ENCODE data around the gene SLC22A7.
"Not testable (repeated sequence)": the region's sequence is repeated elsewhere in the genome, so short reads cannot be mapped to it uniquely, and the experiment has no call there.

Gene SLC22A7

DNA sequence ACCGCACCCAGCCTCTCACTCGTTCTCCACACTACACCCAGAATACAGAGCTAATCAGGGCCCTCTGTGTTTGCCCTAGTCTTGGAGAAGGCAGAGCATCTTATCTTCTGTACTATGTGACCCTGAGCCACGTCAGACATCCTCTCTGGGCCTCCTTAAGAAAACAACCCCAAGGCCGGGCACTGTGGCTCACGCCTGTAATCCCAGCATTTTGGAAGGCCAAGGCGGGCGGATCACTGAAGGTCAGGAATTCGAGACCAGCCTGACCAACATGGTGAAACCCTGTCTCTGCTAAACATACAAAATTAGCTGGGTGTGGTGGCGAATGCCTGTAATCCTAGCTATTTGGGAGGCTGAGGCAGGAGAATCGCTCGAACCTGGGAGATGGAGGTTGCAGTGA is 4.9 kb downstream of the SLC22A7 start:
- not testable (repeated sequence) for DNase-seq

DNA sequence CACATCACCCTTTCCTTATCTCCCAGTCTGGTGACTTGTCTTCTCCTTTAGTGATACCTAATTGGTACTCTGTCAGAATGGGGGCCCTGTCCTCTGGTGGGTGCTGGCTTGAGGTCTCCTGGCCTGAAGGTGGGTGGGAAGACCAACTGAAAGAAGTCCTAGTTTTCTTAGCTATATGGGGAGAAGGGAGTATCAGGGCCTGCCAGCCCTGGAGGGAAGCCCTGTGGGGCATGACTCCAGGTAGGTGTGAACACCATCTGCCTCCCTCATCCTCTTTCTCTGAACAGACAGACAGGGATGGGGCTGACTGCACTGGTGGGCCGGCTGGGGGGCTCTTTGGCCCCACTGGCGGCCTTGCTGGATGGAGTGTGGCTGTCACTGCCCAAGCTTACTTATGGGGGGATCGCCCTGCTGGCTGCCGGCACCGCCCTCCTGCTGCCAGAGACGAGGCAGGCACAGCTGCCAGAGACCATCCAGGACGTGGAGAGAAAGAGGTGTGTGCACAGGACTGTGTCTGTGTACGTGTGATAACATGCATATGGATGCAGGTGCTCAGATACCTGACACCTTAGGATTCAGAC is 5.8 kb downstream of the SLC22A7 start:
- DNase-seq, result no peak

DNA sequence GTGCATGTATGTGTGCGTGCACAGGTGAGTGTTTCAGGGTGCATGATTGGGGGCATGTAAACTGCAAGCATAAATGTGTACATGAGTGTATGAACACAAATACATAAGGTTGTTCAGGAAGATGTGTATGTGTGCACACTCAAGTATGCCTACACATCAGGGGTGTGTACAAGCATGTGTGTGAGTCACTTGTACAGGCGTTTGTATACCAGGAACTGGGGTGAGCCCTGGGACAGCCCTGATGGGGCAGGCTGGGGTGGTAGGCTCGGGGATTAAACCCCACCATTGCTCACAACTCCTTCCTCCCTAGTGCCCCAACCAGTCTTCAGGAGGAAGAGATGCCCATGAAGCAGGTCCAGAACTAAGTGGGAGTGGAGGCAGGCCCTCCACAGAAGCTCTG is 6.3 kb downstream of the SLC22A7 start:
- DNase-seq, result no peak

DNA sequence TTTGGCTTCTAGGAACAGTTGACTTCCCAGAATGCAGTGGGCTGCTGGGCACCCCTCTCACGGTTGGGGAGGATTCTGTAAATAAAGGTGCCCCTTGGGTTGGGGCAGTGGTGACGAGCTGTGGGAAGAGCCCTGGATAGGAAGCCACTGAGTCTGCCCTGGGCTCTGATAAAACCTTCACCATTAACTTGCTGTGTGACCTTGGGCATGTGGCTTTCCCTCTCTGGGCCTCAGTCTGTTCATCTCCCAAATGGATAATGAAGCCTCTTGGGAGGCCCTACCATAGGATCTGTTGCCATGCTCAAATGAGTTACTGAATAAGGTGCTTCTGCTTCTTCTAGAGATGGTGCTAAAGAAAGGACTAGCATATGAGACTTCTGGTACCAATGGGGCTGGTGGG is 6.8 kb downstream of the SLC22A7 start:
- DNase-seq, result no peak

DNA sequence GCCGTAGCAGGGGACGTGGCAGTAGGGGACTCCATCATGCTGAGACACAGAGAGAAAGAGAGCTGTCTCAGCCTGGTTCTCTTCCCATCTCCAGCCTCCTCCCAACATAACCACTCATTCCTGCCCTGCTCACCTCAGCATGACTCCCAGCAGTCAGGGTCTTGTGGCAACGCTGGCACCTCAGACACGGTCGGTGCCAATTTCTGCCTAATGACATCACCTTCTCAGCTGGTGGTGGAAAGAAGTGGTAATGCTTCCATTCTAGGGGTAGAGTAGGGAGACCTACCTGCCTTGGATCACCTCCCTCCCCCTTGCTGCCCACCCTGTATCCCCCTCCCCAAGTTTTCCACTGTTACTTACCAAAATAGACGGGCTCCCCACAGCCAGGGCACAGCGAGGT is 8.0 kb downstream of the SLC22A7 start:
- no peak for DNase-seq

DNA sequence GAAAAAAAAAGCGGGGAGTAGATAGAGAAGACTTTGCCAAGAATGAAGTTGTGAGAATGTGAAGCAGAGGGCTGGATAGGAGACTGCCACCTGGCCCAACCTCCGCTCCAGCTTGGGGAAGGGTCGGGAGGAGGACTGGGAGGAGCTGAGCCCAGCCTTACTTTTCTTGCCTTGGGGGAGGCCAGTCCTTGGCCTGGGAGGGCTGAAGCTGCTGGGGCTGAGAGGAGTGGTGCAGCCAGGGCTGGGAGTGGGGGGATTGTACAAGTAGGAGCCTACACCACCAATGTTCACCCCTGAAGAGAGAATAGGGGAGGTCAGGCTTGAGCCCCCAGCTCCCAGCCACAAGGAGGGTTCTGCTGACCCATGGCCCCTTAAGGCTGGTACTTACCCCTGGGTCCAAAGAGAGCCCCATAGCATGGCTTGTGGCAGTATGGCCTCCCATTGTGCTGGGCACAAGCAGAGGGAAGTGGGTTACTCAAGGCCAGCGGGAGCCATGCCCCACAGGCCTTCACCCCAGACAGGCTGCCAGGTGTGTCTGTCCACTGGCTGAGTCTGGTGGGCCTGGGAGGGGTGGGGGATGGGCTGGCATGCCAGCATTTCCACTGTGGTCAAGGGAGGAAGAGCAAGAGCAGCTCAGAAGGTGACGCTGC is 9.5 kb downstream of the SLC22A7 start:
- no peak for DNase-seq

DNA sequence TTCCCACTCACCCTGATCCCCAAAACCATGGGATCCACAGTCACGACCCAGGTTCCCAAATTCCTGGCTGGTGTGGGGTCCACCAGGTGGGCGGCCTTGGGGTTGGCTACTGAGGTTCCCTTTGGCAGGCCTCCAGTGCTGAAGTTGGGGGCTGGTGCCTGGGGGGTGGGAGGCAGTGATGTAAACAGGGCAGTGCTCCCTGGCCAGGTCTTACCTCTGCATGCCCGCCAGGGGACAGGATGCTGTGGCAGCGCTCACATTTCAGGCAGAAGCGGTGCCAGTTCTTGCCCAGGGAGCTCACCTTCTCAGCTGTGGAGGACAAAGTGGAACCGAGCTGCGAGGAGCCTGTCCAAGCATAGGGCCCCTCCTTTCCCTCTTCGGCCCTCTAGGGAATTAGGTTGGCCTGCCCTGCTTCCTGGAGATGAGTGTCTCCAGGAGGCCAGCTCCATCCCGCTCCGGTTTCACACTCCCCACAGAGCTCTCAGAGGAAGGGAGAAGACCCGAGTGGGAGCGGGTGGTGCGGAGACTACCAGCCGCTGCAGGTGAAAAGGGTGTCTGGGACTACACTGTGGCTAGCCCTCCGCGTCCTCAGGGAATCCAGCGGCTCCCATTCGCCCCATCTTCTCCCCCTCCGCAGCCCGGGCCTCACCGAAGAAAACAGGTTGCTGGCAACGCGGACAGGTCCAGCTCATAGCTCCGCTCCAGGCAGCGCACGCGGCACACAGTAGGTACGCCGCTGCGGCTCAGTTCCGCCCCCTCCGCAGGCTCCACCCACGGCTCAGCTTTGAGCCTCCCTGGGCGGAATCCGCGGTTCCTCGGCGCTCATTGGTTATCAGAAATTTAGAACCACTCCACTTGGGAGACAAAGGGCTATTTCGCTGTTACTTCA is 10.3 kb downstream of the SLC22A7 start, which contains the start of gene CRIP3:
Gene CRIP3, minus strand, starts transcription at position 726 of the 889 bp plus-strand sequence. Its CDS starts 34 bp downstream, at position 692.
- no peak for DNase-seq

DNA sequence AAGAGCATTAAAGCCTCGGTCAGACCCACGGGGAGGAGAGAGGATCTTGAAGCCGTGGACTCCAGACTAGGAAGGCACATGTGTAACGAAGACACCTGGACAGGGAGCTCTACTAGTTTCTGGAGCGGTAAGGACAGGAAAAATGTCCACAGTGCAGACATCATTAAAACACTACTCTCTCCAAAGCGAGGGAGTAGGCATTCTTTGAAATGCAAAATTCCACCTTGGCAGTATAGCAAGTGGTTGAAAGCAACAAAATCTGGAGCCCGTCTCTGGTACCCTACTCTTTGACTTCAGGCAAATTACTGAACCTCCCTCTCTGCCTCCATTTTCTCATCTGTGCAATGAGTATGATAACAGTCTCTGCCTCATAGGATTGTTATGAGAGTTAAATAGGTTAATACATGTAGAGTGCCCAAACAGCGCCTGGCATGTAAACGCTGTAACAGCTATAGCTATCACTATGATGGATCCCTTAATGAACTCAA is 11.0 kb downstream of the SLC22A7 start:
- DNase-seq, result no peak

DNA sequence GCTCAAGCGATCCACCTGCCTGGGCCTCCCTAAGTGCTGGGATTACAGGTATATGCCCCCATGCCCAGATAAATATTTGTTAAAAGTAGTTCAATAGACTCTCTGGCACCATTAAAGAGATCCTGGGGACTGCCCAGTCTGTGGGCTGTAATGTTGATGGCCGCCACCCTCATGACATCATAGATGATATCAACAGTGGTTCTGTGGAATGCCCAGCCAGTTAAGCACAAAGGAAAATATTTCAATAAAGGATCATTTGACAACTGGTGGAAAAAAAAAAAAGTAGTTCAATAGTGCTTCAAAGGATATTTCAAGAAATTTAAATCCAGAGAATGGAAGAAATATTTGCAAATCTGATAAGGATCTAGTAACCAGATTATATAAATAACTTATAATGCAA is 12.1 kb downstream of the SLC22A7 start:
- DNase-seq, result no peak

DNA sequence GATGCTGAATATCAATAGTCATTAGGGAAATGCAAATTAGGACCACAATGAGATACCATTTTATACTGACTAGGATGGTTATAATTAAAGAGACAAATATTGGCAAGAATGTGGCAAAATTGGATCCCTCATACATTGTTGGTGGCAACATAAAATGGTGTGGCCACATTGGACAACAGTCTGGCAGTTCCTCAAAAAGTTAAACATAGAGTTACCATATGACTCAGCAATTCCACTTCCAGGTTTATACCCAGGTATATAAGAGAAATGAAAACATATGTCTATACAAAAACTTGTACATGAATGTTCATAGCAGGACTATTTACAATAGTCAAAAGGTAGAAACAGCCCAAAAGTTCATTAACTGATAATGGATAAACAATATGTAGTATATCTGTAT is 12.6 kb downstream of the SLC22A7 start:
- DNase-seq, result no peak

DNA sequence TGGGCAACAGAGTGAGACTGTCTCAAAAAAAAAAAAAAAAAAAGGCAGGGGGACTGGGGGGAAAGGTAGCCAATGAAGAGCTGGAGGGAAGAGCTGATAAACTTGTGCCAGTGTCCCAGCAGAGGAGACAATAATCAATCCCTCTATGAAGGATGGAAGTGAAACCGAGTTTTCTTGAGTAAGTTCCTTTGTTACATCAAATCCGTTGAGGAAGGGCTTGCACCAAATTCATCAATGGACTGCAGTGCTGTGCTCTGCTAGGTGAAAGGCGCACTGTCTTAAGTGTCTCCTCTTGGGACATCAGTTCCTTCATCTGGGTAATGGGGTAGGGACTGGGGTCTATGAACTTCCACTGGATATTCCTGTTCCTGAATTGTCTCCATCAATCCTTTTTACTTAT is 13.6 kb downstream of the SLC22A7 start:
- no peak for DNase-seq

DNA sequence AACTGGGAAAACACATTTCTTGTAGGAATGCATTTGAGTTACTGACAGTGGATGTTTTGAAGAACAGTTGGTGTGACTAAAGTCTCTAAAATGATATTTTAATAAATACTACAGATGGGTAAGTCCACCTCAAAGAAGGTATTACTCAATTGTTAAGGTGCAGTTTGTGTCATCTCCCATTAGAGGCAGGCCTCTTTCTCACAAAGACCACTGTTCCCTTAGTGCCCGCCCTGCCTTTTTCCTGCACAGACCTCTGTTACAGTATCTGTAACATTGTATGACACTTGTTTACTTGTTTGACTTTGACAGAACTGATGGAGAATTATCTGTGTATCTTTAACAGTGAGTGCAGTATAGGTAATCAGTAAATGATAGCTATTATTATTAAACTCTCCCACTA is 15.8 kb downstream of the SLC22A7 start:
- no peak for DNase-seq

DNA sequence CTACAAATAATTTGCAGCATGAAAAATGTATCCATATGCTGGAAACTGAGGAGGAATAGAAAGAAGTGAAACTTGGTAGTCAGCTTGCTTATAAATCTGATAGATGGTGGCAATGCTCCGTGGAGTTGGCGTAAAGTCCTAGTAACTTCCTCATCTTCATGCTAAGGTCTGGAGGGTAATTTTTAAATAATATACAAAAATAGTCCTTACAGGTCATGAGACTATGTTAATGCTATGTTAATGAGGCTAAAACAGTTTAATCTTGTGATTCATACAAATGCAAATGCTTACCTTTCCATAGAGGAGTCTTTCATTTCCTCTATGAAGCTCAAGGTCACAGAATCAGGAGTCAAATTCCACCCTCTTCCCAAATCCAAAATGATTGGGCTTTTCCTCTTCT is 20.0 kb downstream of the SLC22A7 start:
- no peak for DNase-seq

DNA sequence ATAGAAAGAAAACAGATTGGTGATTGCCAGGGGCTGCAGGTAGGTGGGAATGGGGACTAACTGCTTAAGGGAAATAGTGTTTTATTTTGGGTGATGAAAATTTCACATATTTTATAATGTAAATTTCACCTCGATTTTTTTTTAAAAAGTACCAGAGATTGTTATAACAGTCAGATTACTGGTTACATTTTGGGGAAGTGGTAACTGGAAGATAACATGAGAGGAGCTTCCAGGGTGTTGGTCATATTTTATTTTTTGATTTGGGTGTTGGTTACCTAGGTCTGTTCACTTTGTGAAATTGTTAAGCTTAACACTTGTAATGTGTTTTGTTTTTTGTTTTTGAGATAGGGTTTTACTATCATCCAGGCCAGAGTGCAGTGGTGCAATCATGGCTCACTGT is 27.8 kb downstream of the SLC22A7 start:
- no peak for DNase-seq

DNA sequence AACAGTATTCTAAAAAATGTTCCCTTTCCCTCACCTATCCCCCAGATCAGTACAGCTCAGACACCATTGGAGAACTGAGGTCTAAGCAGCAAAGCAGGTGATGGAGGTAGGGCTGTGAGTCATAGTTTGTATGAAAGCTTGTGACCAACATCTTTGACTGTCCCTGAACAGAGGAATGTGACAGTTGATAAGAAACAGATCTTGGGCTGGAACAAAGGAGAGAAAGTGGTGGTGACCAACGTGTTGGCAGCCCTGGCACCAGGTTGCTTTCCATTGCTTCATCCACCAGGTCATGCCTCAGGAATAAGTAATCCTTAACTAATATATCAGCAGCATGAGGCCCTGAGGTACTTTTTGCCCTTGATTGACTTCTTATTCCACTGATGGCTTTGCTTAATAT is 30.5 kb downstream of the SLC22A7 start:
- no peak for DNase-seq

DNA sequence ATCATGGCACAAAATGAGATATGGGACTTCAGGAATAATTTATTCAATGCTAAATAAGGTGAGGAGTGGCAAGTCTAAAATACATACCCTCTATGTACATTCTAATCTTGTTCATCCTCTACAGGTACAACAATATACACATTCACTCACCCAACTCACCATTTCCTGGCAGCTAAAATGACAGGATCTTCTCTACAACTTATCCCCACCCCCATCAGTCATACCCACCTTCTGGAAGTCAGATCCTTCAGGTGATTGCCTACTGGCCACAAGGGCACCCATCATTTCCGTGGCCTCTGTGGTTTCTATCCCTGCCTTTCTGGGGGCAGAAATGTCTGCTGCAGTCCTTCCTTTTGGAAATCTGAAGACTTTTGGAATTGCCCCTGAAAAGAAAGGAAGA is 33.4 kb downstream of the SLC22A7 start:
- DNase-seq, result no peak

DNA sequence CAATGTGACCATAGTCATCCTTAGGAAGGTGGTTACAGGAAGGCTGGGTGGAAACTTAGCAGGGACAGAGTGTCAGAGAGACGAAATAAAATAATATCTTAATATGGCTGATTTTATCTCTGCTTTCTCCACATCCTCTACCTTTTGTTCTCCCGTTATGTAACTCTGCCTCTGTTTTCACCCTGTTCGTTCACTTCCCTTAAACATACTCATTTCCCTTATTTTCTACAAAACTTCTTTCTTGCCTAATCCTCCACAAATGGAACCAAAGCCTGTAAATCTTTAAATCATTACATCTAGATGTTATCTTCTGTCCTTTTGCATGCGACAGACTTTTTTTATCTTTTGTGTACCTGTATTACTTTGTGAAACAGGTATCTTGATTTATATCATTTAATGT is 33.8 kb downstream of the SLC22A7 start:
- no peak for DNase-seq

DNA sequence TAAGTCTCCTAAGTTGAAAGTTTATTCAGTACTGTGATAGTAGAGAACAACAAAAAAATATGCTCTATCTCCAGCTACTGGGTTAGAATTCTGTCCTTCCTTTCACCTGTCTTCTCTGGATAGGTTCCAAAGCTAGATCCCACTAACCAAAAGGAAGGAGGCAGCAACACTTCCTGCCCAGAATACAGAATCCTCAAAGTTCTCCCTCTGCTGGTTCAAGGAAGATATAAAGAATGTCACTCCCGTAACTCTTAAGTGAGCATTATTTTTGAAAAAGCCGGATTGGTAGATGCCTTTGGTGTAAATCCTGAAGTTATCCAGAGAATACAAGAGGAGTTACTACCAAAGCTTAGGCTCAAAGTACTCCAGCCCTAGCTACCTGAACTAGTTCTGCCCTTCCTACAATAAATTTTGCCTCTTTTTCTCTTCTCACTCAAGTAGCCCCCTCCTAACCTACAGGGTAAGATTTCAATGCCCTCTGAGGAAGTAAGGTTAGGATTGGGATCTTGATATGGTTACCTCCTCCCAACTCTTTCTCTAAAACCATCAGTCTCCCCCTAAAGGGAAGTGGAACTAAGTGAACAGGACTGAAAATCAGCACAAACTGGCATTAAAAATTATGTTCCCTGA is 36.5 kb downstream of the SLC22A7 start:
- no peak for DNase-seq

DNA sequence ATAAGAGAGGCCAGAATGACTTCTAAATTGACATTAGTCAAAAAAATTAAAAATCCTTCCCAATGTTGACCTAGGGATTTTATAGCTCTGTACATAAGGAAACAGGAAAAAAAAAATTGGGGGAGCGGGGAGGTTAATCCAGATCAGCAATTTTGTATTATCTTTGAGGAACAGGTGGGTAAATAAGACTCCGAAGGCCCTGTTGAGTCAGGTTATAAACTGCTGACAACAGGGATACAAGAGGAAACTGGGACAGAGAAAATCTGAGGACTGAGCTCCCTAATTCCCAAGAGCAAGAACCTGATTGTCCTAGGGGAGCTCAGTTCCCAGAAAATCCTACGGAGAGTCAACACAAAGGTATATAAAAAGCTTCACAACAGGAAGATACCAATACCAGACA is 37.4 kb downstream of the SLC22A7 start:
- DNase-seq, result no peak

DNA sequence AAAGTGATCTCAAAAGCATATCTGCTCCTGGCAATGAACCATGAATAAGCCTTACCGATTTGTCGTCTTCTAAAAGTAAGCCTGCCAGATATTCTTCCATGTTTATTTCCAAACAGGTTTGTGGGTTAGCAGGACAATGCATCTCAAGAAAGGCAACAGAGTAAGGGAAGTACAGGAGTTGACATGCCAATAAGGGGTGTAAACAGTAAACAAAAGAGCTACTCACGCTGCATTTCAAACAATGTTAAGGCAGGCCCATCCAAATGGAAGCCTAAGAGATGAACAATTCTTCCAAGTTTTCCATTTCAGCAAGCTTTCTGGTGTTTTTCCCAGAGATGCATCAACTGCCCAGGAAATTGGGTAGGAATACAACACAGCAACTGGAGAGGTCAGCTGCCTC is 38.3 kb downstream of the SLC22A7 start:
- no peak for DNase-seq

DNA sequence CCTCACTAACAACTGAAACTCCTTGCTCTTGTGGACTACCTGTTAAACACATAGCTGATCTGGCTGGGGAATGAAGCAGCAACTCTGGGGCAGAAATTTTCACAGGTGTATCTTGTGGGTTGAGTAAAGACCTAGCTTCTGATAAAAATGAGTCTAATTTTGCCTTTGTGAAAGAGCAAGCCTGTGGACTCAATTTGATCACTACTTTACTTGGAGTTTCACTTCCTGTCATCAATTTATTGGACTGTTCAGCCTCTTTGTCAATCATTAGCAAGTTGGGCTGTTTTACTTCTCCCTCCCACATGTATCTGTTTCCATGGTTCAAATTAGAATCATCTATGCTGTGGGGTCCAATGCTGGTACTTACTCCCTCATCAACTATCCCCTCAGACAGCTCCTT is 40.2 kb downstream of the SLC22A7 start:
- no peak for DNase-seq

DNA sequence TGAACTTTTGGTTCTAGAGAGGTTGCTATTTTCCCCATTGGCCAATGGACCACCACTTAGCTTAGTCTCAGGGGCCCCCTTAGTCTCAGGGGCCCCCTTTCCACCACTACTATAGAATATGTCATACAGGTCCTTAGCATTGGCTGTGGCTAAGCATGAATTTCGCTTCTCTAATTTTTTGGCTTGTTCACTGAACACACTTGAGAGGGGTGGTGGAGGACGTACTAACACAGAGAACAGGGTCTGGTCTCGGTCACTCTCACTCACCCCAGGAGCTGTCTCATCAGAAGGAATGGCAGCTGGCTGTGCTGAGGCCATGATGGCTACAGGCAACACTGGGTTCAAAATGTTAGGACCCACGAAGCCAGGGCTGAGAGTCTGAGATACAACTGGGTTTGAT is 41.1 kb downstream of the SLC22A7 start:
- DNase-seq, result no peak

DNA sequence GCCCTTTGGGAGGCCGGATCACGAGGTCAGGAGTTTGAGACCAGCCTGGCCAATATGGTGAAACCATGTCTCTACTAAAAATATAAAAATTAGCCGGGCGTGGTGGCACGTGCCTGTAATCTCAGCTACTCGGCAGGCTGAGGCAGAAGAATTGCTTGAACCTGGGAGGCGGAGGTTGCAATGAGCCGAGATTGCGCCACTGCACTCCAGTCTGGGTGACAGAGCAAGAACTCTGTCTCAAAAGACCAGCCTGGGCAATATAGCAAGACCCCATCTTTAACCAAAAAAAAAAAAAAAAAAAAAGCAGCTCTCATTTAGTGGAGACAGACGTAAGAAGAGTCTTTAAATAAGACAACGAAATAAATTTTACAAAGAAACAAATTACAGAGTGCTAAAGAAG is 48.2 kb downstream of the SLC22A7 start:
- not testable (repeated sequence) for DNase-seq
